Gastrocnemius medialis (tissue), 4 donors: ENCODE measurements around the gene MCF2L2. TPM values are rescaled to one million over a fixed set of nuclear protein-coding genes. Genes with fewer than 3 reads are reported as not detected.

Experiments
- ATAC-seq, 2 donors: fragments of 150-250 bp; one replicate each; pipeline ENCODE4 v1.9.1; 2016
- DNase-seq, 2 donors: peaks; one replicate each; pipeline ENCODE4 v3.0.0-alpha.2; 2019
- H3K27ac ChIP-seq, 4 donors: fragments of 200-600 bp; sonication (generic); 1 replicate in 1 of 4; 2 replicates in 3 of 4; pipeline ENCODE4 v1.5.1; 2016 to 2018; ENCODE audit warnings: mild to moderate bottlenecking in 2 of 4, moderate library complexity in 1 of 4
- H3K27me3 ChIP-seq, 3 donors: fragments of 200-600 bp; sonication (generic) in 2 of 3; 1 replicate in 1 of 3; 2 replicates in 2 of 3; pipeline versions ENCODE4 v1.5.1 to v1.6.0; 2016 to 2019; ENCODE audit warnings: mild to moderate bottlenecking in 1 of 3, moderate library complexity in 1 of 3
- H3K36me3 ChIP-seq, 2 donors: fragments of 200-600 bp; sonication (generic) in 1 of 2; one replicate each; pipeline ENCODE4 v1.5.1; 2017 to 2018
- H3K4me1 ChIP-seq, 2 donors: fragments of 200-600 bp; sonication (generic) in 1 of 2; one replicate each; pipeline ENCODE4 v1.5.1; 2016 to 2017; ENCODE audit warnings: mild to moderate bottlenecking in 2 of 2
- H3K4me3 ChIP-seq, 4 donors: fragments of 200-600 bp; sonication (generic) in 3 of 4; 1 replicate in 1 of 4; 2 replicates in 3 of 4; pipeline ENCODE4 v1.5.1; 2016 to 2019; ENCODE audit warnings: mild to moderate bottlenecking in 2 of 4
- H3K9me3 ChIP-seq, 3 donors: fragments of 200-600 bp; sonication (generic) in 2 of 3; 1 replicate in 1 of 3; 2 replicates in 2 of 3; pipeline ENCODE4 v1.5.1; 2016 to 2019
- CTCF ChIP-seq, 5 experiments: fragments of 450-650 bp in 3 of 5; fragments of 200-600 bp in 2 of 5; sonication (generic) in 2 of 5; IDR thresholded peaks in 4 of 5; conservative IDR thresholded peaks in 1 of 5; 1 replicate in 4 of 5; 2 replicates in 1 of 5; pipeline ENCODE4 v1.5.1; 2016 to 2019; ENCODE audit warnings: antibody characterized with exemption in 5 of 5, mild to moderate bottlenecking in 3 of 5, moderate library complexity in 3 of 5
- POLR2A ChIP-seq, 2 donors: fragments of 450-650 bp; IDR thresholded peaks; one replicate each; pipeline ENCODE4 v1.6.1; 2017; ENCODE audit warnings: antibody characterized with exemption in 2 of 2, mild to moderate bottlenecking in 2 of 2, moderate library complexity in 2 of 2
- in situ Hi-C, 4 donors: fragments of 200-750 bp; cut with MboI; loops; one replicate each; pipeline versions ENCODE4 v1.15.0 to v1.8.0; 2017; ENCODE audit warnings: low sequenced_read_pairs in 4 of 4
- intact Hi-C: fragments of 100-400 bp; cut with DNase I; formaldehyde crosslinking; loops from one replicate; pipeline ENCODE4 v1.15.1; 2023; ENCODE audit warnings: low total_unique reads
- total RNA-seq, 4 donors: library from RNA; depleted of rRNA; stranded (reverse); fragments of >200 nt; gene quantifications; one replicate each; pipeline versions ENCODE4 v1.1.0 to v1.2.3, GENCODE V29; 2016

The MCF2L2 gene
- total RNA-seq, 4 donors from 2014 or later = 0.27 to 0.61 (median 0.46) TPM

DNA sequence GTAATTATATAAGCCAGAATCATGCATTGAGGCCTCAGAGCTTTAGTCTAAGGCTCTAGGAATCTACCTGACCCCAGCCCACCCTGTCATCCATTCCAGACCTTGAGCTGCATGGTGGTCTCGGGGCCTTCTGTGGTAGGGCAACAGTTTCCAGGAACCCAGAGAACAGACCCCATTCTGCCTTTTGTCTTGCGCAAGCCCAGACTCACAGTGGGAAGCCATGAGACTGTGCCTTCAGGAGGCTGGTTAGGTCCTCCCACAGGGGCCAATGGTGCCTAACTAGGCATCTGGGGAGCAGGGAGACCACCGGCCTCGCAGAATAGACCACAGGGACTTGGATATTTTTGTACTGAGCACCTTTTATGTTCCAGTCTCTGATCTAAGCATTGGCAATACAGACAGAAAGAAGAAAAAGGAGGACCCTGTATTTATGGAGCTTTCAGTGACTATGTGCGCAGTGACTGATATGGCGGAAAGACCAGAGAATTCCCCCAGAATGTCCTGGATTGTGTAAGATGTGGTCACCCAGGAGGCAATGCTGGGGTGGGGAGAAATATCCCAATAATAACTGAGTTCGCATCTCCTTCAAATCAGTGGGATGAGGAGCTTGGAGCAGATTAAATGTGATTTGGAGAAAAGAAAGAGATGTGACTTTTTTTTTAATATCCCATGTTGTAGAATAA, 40.1 kb downstream of the MCF2L2 start:
- Histone ChIP-seq H3K4me3 (no peak overlapping the region), H3K36me3 (no peaks in the 10 kb centered on the region), H3K9me3 (no peaks in the 10 kb centered on the region), H3K27me3 (no peaks in the 10 kb centered on the region), H3K27ac (no peak overlapping the region), H3K4me1 (peaks cover 2 to 5% of the 10 kb centered on the region in 2 donors)
- intact Hi-C loops = loop anchor here (5.0 kb wide), 1 partner anchor 379 kb away; no protein-coding TSS in a partner anchor
- no peak for ATAC-seq
- DNase-seq = no peak
- in situ Hi-C loops = loop anchor here (5.0 to 10.0 kb wide), 4 partner anchors 134 to 266 kb away; partner anchors contain the start of gene B3GNT5 (in 2 of the 4)
- TF ChIP-seq CTCF (IDR thresholded peaks at IDR 0.05 in 4 of 5, conservative IDR thresholded peaks at IDR 0.05 in 1 of 5) (no peak), POLR2A (IDR thresholded peaks at IDR 0.05) (no peak)

DNA sequence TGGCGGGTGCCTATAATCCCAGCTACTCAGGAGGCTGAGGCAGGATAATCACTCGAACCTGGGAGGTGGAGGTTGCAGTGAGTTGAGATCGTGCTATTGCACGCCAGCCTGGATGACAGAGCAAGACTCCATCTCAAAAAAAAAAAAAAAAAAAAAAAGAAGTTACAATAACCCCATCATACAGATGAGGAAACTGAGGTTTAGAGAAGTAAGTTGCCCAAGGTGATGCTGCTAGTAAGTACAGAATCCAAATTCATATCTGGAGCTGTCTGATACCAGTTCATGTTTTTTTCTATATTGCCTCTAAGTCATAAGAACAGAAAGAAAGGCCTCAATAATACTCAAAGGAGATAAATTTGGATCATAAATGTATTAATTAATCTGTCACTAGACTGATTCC, 40.6 kb downstream of the MCF2L2 start:
- intact Hi-C loops (loop anchor here (2.0 to 5.0 kb wide), 2 partner anchors 380 to 673 kb away; no protein-coding TSS in a partner anchor), in situ Hi-C loops (loop anchor here (5.0 to 10.0 kb wide), 4 partner anchors 133 to 265 kb away; partner anchors contain the start of gene B3GNT5 (in 2 of the 4))
- Histone ChIP-seq H3K4me3 (no peak overlapping the region), H3K9me3 (no peaks in the 10 kb centered on the region), H3K27me3 (no peaks in the 10 kb centered on the region), H3K27ac (no peak overlapping the region), H3K36me3 (no peaks in the 10 kb centered on the region), H3K4me1 (peaks cover 2 to 5% of the 10 kb centered on the region in 2 donors)
- DNase-seq (no peak), ATAC-seq (no peak)
- TF ChIP-seq POLR2A (IDR thresholded peaks at IDR 0.05) (no peak), CTCF (IDR thresholded peaks at IDR 0.05 in 4 of 5, conservative IDR thresholded peaks at IDR 0.05 in 1 of 5) (no peak)

- Histone ChIP-seq H3K27ac (no peak overlapping the region), H3K36me3 (no peaks in the 10 kb centered on the region), H3K9me3 (no peaks in the 10 kb centered on the region), H3K4me3 (no peak overlapping the region), H3K4me1 (peaks cover 0 to 2% of the 10 kb centered on the region in 2 donors), H3K27me3 (no peaks in the 10 kb centered on the region)
- ATAC-seq = no peak
- TF ChIP-seq CTCF (IDR thresholded peaks at IDR 0.05 in 4 of 5, conservative IDR thresholded peaks at IDR 0.05 in 1 of 5) = no peak
- no peak for TF ChIP-seq POLR2A (IDR thresholded peaks at IDR 0.05)
- in situ Hi-C loops (loop anchor here (5.0 to 10.0 kb wide), 4 partner anchors 132 to 264 kb away; partner anchors contain the start of gene B3GNT5 (in 2 of the 4)), intact Hi-C loops (loop anchor here (1.0 to 5.0 kb wide), 4 partner anchors 202 to 672 kb away; no protein-coding TSS in a partner anchor)
- no peak for DNase-seq
These were observed 41.8 kb downstream of the MCF2L2 start for GRCh38 chr3:183386651-183387050.

GRCh38 chr3:183385698-183386613, 42.5 kb downstream of the MCF2L2 start:
- H3K27ac ChIP-seq = no peak overlapping the region
- H3K4me1 ChIP-seq = peaks cover 0 to 2% of the 10 kb centered on the region in 2 donors
- in situ Hi-C loops = loop anchor here (5.0 to 10.0 kb wide), 4 partner anchors 131 to 264 kb away; partner anchors contain the start of gene B3GNT5 (in 2 of the 4)
- no peaks in the 10 kb centered on the region for H3K9me3 ChIP-seq
- TF ChIP-seq CTCF (IDR thresholded peaks at IDR 0.05 in 4 of 5, conservative IDR thresholded peaks at IDR 0.05 in 1 of 5) = peak; percentile 61 to 81 (median 79)
- no peak for TF ChIP-seq POLR2A (IDR thresholded peaks at IDR 0.05)
- H3K27me3 ChIP-seq = no peaks in the 10 kb centered on the region
- intact Hi-C loops = loop anchor here (1.0 to 5.0 kb wide), 4 partner anchors 202 to 671 kb away; no protein-coding TSS in a partner anchor
- DNase-seq = peak in 1 of 2 donors; percentile 33
- ATAC-seq = peak; percentile 79 to 88
- no peak overlapping the region for H3K4me3 ChIP-seq
- no peaks in the 10 kb centered on the region for H3K36me3 ChIP-seq
